SU-DHL-6 (cell line): ENCODE measurements around the gene STRIT1.

Experiments used
- EZH2phosphoT487 ChIP-seq: fragments of 200-600 bp; sonication (generic), shearing (Covaris generic); conservative IDR thresholded peaks from 2 replicates; pipeline ENCODE4 v1.6.1; 2018; ENCODE audit warnings: mild to moderate bottlenecking, antibody characterized with exemption, low read length, moderate library complexity, mixed read lengths
- TF ChIP-seq, protein P1 (sequence below): fragments of 200-600 bp; sonication (generic); IDR thresholded peaks from one replicate; pipeline ENCODE4 v1.5.1; 2017; ENCODE audit warnings: antibody characterized with exemption, mild to moderate bottlenecking, low read length, moderate library complexity; ENCODE audit not compliant: insufficient read depth, poor library complexity, severe bottlenecking

DNA sequence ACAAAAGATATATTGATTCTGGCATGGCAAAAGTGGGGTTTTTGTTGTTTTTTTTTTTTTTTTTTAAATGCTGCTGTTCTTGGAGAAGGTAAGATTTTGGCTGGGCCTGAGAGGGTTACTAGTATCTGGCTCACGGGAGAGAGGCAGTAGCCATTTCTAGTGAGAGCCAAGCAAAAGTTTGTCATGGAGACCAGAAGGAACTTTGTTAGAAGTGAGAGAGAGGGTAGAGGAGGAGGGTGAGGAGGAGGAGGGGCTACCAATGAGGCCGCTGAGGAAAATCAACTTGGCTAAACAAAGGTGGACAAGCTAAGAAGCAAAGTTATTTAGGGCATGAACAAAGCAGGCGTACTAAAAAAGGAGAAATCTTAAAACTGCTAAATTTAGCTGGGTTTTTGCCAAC, 48.9 kb upstream of the STRIT1 start:
- TF ChIP-seq, protein P1, sequence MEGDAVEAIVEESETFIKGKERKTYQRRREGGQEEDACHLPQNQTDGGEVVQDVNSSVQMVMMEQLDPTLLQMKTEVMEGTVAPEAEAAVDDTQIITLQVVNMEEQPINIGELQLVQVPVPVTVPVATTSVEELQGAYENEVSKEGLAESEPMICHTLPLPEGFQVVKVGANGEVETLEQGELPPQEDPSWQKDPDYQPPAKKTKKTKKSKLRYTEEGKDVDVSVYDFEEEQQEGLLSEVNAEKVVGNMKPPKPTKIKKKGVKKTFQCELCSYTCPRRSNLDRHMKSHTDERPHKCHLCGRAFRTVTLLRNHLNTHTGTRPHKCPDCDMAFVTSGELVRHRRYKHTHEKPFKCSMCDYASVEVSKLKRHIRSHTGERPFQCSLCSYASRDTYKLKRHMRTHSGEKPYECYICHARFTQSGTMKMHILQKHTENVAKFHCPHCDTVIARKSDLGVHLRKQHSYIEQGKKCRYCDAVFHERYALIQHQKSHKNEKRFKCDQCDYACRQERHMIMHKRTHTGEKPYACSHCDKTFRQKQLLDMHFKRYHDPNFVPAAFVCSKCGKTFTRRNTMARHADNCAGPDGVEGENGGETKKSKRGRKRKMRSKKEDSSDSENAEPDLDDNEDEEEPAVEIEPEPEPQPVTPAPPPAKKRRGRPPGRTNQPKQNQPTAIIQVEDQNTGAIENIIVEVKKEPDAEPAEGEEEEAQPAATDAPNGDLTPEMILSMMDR, result no peak
- no peak for TF ChIP-seq EZH2phosphoT487
